H54 (cell line): Measurements from ENCODE around the gene CCDC57.

ENCODE experiments used
- DNase-seq: peaks from one replicate; pipeline ENCODE4 v3.0.0; 2011; ENCODE audit warnings: low spot score, mixed read lengths; ENCODE audit not compliant: insufficient read length
- FAIRE-seq: peaks from 3 replicates; lab custom pipeline; 2011; peaks lifted over from hg19 to GRCh38; lab: Jason Lieb, UNC
- POLR2A ChIP-seq: IDR thresholded peaks from 2 replicates; pipeline ENCODE4 v1.6.1; 2011; ENCODE audit warnings: low read depth, mild to moderate bottlenecking, low read length

The CCDC57 gene

DNA sequence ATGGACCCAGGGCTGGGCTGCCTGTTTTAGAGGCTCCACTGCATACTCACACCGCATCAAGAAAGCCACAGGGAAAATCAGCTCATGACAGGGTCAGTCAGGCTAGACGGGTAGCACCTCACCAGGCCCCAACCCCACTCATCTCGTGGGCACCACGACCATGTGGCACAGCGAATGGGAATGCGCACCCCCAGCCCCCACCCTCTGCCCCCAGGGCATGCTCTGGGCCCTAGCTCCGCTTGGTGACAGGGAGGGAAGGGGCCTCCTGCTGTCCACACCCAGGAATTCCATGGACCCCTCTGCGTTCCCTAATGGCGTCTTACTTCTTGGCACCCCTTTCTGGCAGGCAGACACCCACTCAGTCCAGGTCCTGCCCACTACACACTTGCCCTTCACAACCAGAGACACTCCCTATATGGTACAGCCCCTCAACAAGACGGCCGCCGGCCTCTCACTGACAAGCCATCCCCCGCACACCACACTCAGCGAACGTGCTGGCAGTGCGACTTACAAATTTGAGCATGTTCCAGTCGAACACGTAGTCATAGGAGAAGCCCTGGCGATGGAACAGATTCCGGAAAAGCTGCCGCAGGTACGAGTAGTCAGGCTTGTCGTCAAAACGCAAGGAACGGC is 38.3 kb upstream of the CCDC57 start:
- DNase-seq, result no peak
- TF ChIP-seq POLR2A, result no peak
- no peak for FAIRE-seq

DNA sequence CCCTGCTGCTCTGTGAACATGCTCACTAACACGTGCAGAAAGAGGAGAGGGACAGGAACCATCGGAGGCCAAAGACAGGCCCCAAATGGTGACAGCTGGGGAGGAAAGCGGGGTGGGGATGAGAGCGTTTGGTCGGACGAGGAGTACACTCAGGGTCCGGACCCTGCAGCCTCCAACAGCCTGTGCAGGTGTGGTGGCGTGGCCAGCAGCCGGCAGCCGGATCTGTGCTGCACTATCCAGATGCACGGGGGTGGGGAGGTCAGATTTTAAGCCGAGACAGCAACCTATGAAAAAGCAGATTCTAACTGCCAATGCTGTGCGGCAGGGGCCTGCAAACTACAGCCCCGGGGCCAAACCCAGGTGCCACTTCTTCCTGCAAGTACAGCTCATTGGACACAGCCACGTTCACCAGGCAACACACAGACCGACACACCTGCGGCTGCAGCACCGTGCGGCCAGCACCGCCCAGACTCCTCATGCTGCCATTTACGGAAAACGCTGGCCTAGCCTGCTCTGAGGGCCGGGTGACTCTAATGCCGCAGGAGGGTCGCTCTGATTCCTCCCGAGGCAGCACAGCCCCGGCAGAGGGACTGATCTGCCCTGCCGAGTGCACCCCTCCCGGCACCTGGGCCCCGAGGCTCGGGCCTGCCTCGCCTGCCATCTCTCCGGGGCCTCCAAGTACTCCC is 37.4 kb upstream of the CCDC57 start:
- FAIRE-seq, result no peak
- no peak for TF ChIP-seq POLR2A
- DNase-seq, result no peak

DNA sequence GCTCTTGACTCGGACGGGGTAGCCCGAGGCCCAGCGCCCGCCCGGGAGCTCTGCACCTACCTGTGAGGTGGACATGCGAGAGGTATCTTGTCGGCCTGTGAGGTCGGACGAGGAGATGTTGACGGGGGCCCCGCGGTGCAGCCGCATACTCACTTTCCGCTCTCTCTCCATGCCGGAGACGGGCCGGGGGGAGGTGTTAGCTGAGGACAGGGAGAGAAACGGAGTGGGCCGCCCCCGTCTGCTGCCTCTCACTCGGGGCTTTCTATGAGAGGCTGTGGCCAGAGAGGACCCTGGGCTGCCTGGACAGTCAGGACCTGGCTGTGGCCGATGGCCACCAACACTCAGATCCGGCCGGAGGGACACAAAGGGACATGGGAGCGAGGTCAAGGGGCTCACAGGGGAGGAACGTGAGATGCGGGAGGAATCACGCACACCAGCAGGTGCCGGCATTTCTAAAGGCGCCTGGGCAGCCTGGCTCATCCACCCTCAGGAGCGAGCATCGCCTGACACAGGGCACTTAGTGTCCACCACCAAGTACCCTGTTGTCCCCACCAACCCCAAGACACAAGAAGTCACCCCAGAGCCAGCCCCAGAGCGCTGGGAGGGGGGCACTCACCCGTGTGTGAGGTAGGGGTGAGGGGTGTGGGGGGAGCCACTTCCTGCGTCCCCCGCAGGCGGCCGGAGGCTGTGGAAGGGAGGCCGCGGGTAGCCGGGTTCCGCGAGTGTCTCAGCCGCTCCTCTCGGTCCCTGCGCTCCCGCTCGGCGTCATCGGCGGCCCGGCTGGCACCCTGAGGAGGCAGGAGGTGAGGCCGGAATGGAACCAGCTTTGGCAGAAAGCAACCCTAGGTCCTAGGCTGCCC is 36.4 kb upstream of the CCDC57 start:
- FAIRE-seq, result no peak
- TF ChIP-seq POLR2A, result no peak

DNA sequence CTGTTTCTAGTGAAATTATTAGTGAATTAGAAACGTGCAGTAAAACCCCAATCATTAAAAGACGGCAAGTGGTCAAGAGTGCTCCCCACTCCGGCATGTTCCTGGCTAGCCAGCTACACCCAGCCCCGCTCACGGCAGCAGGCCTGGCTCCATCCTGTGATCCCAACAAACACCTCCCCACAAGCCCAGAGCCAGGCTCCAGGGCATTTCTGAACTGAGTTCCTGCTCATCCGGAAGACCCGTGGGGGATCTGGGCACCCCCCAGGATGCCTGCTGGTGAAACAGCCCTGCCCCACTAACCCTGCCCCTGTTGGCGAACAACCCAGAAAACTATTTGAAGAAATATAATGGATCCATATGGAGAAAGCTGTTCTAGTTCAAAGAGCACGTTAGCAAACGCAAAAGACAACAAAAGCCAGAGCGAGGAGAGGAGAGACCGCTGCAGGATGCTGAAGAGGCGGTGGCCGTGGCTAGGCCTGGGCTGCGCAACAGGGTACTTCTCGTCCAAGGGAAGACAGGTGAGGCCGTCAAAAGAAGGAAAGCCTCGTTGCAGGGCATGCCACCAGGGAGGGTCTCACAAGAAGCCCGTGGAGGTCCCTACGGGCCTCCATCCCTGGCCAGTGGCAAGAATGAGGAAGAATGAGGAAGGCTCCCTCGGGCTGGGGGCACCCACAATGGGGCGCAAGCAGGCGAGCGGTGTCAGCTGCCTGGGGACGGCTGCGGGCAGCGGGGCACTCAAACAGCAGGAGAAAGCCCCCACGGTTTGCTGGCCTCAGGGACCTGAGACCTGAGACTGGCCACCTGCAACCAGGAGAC is 35.4 kb upstream of the CCDC57 start:
- no peak for TF ChIP-seq POLR2A
- no peak for DNase-seq
- FAIRE-seq, result no peak

More for the DNA sequence above, 36.4 kb upstream of the CCDC57 start:
- DNase-seq, result no peak

DNA sequence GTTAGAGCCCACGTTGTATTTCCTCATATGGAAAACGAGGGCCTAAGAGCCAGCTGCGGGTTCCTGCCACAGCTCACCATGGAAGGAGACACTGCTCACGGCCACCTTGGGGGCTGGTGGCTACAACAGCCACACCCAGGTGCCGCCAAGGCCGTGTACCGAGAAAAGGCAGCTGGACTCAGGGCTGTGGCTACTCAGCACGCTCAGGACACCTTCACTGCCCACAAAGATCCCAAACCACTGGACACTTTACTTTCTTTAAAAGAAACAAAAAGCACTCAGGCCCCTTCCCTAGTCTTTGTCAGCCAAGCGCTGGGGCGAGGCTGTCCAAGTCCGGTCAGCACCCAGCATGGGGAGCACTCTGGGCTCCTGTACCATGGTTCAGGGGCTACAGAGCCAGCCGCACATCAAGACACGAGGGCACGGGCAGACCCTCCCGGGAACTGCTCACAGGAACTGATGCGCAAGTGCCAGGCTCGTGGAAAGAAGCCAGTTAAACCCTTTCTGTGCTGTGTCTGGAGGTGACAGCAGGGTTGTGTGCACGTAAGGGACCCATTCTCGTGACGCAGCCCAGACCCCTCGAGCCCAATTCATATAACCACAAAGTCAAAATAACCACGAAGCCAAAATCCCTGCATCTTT is 34.7 kb upstream of the CCDC57 start:
- DNase-seq (no peak), FAIRE-seq (no peak)
- no peak for TF ChIP-seq POLR2A

DNA sequence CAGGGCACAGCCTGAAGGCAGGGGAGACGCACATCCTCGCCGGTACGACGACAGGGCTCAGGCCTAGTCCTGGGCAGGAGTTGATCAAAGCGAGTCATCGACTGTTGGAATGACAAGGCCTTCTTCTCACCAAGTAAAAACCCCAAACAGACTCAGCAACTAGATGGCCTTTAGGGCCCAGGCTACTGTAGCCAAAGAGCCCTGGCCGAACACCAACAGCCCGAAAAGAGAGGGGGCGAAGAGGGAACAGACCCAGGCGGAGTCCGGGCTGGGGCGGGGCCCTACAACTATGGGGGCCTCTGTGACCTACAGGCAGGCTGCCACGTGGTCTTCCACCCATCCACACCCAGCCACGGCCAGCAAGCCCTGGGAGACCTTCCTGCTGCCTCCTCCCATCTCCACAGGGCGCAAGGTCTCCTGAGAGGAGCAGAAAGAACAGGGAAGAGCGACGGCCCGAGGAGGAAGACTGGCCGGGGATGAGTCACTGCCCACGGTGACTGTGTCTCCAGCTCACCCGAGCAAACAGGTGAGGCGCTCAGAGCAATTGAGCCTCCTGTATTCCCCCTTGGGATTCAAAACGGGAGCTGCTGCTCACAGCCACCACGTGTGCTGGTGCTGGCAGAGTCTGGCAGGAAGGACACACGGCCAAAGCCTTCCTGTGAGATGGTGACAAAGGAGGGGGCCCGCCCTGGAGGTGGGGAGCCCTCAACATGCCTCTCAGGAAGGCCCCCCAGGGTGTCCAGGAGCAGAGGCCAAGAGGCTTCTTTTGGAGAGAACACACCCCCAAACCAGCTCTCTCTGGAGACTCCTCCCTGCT is 33.9 kb upstream of the CCDC57 start:
- no peak for TF ChIP-seq POLR2A
- peak; percentile 93 for DNase-seq
- FAIRE-seq, result no peak

DNA sequence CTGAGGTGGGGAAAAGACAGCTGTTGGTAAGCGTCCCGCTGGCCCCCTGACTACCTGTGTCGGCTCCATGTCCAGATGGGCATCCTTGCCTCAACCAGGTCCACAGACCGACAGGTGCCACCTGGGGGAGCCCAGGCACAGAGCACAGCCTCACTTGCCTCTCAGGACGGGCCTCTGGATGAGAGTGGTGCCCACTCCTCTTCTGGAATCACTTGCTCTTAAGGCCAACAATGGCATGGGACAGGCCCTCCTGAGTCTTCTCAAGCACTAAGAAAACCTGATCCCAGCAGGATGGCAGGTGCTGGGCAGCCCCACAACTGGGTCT is 33.4 kb upstream of the CCDC57 start:
- no peak for FAIRE-seq
- no peak for DNase-seq
- TF ChIP-seq POLR2A, result no peak

DNA sequence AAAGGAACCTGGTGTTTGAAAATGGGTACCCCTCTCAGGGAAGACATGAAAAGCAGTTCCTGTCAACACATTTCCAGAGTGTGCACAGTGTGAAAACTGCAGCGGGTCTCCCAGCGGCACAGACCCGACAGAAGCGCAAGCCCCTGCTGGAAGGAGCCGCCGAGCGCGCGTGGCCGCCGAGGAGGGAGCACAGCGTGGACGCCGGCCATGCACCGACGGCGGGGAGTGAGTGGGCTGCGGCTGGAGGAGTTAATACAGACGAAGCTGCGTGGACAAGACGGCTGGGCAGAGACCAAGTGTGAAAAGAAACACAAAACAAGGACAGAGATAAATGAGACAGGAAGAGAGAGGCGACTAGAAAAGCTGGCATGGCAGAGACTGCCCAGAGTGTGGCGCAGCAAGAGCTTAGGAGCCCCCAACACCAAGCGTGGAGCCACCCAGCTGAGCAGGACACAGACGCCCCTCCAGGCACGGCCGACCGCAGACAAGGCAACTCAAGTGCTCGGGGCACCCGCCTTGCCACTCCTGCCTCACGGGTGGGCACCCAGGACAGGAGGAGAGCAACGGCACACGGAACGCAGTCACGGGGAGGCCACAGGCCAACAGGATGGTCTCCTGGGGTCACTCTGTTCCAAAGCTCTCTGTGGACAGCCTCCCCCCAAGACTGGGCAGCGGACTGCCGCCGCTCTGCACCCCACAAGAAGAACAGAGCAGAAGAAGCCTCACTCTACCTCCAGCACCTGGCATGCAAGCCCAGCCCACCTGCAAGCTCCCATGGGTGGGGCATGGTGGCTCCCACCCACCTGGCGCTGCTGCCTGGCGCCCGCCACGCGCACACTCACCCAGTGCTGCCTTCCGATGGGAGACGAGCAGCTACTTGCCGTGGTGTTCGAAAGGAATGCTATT is 32.7 kb upstream of the CCDC57 start:
- no peak for TF ChIP-seq POLR2A
- FAIRE-seq (no peak), DNase-seq (no peak)

DNA sequence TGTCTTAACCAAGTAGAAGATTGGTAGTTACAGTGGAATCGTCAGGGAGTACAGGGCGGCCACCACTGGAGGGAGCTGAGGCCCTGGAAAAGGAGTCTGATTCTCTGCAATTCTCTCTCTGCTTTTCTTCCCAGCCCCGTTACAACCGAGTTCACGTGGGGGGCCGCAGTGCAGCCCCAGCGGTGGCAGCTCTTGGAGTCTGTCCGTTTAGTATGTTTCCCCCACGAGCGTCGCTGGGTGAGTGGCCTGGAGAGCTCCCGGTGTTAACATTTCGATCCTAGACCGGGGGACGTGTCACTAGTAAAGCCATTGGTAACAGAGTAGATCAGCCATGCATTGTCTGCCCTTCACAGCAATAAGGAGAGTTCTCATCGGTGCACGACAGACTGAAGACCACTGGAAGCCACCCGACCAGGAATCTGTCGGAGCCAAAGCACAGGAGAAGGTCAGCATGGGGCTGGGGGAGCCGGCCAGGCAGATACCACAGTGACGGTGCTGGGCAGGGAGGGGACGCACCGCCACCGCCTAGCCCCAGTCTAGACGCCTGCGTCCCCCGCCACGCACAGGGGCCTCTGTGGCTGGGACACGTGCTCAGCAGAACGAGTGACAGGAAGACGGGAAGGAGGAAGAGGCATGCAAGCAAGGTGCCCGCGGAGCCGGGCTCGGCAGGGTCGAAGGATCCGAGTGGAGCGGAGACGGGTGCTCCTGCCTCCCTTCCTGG is 31.9 kb upstream of the CCDC57 start:
- no peak for TF ChIP-seq POLR2A
- DNase-seq (no peak), FAIRE-seq (no peak)

DNA sequence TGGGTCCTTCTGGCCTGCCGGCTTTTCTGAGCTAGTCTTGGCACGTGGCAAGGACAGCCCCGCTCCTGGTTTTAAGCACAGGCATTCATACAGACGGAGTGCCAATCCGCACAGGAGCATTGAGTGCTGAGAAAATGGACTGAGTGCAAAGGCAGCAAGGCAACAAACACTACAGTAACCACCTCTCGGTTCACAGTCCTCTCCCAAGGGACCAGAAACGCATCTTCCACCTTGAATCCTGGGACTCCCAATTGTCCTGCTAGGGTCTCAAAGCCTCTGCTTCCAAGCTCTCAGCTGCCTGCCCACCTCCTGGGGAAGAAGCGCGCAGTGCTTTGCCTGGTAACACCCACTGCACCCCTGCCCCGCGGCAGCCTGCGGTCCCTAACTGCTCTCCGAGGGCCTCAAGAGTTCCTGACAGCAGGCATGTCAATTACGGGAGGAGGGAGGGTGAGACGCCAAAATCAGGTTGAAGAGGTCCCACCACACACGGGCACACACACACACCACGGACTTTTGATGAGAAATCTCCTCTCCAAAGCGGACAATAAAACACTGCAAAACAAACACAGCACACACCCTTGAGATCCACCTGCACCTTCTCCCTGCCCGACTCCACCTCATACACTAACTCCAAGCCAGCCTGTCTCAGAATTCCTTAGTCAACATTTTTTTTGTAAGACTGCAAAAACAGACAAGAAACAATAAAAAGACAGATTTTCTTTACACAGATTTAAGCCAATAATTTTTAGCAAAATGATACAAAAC is 31.2 kb upstream of the CCDC57 start:
- no peak for FAIRE-seq

More for the DNA sequence above, 31.2 kb upstream of the CCDC57 start:
- no peak for DNase-seq
- no peak for TF ChIP-seq POLR2A
